PFSK-1 (cell line): ENCODE results near the gene EIF3L.

ENCODE experiments used
- FOXP2 ChIP-seq: optimal IDR thresholded peaks from 2 replicates; pipeline ENCODE3; 2011; ENCODE audit warnings: borderline replicate concordance, control low read depth, inconsistent platforms; ENCODE audit not compliant: insufficient read depth; ENCODE audit errors: extremely low read length, extremely low read depth
- POLR2AphosphoS5 ChIP-seq: IDR thresholded peaks from 2 replicates; pipeline ENCODE4 v1.6.1; 2012; ENCODE audit warnings: low read depth, mild to moderate bottlenecking, control low read depth, low read length, moderate library complexity
- SIN3A ChIP-seq: IDR thresholded peaks from 2 replicates; pipeline ENCODE4 v1.6.1; 2012; ENCODE audit warnings: mild to moderate bottlenecking, low read length, moderate library complexity, borderline replicate concordance; ENCODE audit not compliant: insufficient read depth
- TAF1 ChIP-seq: IDR thresholded peaks from 2 replicates; pipeline ENCODE4 v1.6.1; 2012; ENCODE audit warnings: low read length, control low read depth, borderline replicate concordance; ENCODE audit not compliant: insufficient read depth
- TF ChIP-seq, protein P1 (sequence below), 2 experiments: IDR thresholded peaks; 2 replicates each; pipeline versions ENCODE4 v1.6.1 to v1.8.0; 2011 to 2012; ENCODE audit warnings: low read depth in 2 of 2, low read length in 2 of 2, control low read depth in 1 of 2, inconsistent platforms in 1 of 2, mild to moderate bottlenecking in 1 of 2, moderate library complexity in 1 of 2; ENCODE audit not compliant: insufficient read depth in 1 of 2

Gene EIF3L

DNA sequence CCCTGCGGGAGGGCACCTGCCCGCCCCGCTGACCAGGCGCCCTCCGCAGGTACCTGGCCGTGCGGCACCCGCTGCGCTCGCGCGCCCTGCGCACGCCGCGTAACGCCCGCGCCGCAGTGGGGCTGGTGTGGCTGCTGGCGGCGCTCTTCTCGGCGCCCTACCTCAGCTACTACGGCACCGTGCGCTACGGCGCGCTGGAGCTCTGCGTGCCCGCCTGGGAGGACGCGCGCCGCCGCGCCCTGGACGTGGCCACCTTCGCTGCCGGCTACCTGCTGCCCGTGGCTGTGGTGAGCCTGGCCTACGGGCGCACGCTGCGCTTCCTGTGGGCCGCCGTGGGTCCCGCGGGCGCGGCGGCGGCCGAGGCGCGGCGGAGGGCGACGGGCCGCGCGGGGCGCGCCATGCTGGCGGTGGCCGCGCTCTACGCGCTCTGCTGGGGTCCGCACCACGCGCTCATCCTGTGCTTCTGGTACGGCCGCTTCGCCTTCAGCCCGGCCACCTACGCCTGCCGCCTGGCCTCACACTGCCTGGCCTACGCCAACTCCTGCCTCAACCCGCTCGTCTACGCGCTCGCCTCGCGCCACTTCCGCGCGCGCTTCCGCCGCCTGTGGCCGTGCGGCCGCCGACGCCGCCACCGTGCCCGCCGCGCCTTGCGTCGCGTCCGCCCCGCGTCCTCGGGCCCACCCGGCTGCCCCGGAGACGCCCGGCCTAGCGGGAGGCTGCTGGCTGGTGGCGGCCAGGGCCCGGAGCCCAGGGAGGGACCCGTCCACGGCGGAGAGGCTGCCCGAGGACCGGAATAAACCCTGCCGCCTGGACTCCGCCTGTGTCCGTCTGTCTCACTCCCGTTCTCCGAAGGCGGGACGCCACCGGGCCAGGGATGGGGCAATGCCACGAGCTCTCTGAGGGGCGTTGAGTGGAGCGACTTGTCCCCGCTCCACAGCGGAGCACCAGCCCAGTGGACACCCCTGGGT, 24.3 kb upstream of the EIF3L start:
- TF ChIP-seq POLR2AphosphoS5 (no peak), SIN3A (no peak), FOXP2 (no peak), TAF1 (no peak)
- TF ChIP-seq, protein P1, sequence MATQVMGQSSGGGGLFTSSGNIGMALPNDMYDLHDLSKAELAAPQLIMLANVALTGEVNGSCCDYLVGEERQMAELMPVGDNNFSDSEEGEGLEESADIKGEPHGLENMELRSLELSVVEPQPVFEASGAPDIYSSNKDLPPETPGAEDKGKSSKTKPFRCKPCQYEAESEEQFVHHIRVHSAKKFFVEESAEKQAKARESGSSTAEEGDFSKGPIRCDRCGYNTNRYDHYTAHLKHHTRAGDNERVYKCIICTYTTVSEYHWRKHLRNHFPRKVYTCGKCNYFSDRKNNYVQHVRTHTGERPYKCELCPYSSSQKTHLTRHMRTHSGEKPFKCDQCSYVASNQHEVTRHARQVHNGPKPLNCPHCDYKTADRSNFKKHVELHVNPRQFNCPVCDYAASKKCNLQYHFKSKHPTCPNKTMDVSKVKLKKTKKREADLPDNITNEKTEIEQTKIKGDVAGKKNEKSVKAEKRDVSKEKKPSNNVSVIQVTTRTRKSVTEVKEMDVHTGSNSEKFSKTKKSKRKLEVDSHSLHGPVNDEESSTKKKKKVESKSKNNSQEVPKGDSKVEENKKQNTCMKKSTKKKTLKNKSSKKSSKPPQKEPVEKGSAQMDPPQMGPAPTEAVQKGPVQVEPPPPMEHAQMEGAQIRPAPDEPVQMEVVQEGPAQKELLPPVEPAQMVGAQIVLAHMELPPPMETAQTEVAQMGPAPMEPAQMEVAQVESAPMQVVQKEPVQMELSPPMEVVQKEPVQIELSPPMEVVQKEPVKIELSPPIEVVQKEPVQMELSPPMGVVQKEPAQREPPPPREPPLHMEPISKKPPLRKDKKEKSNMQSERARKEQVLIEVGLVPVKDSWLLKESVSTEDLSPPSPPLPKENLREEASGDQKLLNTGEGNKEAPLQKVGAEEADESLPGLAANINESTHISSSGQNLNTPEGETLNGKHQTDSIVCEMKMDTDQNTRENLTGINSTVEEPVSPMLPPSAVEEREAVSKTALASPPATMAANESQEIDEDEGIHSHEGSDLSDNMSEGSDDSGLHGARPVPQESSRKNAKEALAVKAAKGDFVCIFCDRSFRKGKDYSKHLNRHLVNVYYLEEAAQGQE (IDR thresholded peaks at IDR 0.05; ENCODE audit: insufficient read depth in 1 of 2, low read depth in 2 of 2, low read length in 2 of 2) = no peak

DNA sequence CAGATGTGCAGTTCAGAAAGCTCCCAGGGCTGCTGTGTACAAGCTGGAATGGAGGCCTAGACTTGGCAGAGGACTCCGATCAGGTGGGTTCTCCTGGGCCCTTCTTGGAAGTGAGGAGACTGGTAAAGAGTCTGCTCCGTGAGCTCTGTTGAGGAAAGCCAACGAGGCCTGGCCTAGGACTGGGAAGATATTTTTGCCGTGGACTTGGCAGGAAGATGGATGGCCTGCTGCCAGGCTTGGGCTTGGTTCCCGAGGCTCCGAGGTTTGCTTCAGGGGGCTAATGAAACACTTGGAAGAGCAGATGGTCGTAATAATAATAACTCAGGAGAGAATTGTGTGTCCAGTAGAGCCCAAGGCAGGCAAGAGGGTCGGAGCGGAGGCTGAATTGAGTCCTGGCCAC, 22.2 kb upstream of the EIF3L start:
- no peak for TF ChIP-seq TAF1
- no peak for TF ChIP-seq SIN3A
- no peak for TF ChIP-seq POLR2AphosphoS5
- no peak for TF ChIP-seq FOXP2
- TF ChIP-seq, protein P1 (IDR thresholded peaks at IDR 0.05; ENCODE audit: insufficient read depth in 1 of 2, low read depth in 2 of 2, low read length in 2 of 2) = no peak

- TF ChIP-seq, protein P1 (IDR thresholded peaks at IDR 0.05; ENCODE audit: insufficient read depth in 1 of 2, low read depth in 2 of 2, low read length in 2 of 2) = no peak
- TF ChIP-seq TAF1 (no peak), POLR2AphosphoS5 (no peak), SIN3A (no peak), FOXP2 (no peak)
Measured at GRCh38 chr22:37830093-37830842, 19.0 kb upstream of the EIF3L start.

- TF ChIP-seq SIN3A = no peak
- no peak for TF ChIP-seq TAF1
- TF ChIP-seq, protein P1 (IDR thresholded peaks at IDR 0.05; ENCODE audit: insufficient read depth in 1 of 2, low read depth in 2 of 2, low read length in 2 of 2) = no peak
- no peak for TF ChIP-seq POLR2AphosphoS5
- no peak for TF ChIP-seq FOXP2
Measured at GRCh38 chr22:37831472-37831871, 17.7 kb upstream of the EIF3L start.
